Mammary epithelial cell (primary cell): ENCODE data around the gene YRDC.

Experiments
- EZH2 ChIP-seq: IDR thresholded peaks from 2 replicates; pipeline ENCODE4 v1.6.1; 2012; ENCODE audit warnings: low read length, inconsistent platforms, borderline replicate concordance
- TF ChIP-seq, protein P1 (sequence below), 2 donors: IDR thresholded peaks in 1 of 2; conservative IDR thresholded peaks in 1 of 2; 2 replicates each; pipeline ENCODE4 v1.5.1; 2011 to 2012; ENCODE audit warnings: inconsistent platforms in 2 of 2, low read length in 2 of 2, mild to moderate bottlenecking in 2 of 2, control low read depth in 1 of 2, low read depth in 1 of 2; ENCODE audit not compliant: insufficient read depth in 1 of 2; ENCODE audit errors: extremely low read depth in 1 of 2

DNA sequence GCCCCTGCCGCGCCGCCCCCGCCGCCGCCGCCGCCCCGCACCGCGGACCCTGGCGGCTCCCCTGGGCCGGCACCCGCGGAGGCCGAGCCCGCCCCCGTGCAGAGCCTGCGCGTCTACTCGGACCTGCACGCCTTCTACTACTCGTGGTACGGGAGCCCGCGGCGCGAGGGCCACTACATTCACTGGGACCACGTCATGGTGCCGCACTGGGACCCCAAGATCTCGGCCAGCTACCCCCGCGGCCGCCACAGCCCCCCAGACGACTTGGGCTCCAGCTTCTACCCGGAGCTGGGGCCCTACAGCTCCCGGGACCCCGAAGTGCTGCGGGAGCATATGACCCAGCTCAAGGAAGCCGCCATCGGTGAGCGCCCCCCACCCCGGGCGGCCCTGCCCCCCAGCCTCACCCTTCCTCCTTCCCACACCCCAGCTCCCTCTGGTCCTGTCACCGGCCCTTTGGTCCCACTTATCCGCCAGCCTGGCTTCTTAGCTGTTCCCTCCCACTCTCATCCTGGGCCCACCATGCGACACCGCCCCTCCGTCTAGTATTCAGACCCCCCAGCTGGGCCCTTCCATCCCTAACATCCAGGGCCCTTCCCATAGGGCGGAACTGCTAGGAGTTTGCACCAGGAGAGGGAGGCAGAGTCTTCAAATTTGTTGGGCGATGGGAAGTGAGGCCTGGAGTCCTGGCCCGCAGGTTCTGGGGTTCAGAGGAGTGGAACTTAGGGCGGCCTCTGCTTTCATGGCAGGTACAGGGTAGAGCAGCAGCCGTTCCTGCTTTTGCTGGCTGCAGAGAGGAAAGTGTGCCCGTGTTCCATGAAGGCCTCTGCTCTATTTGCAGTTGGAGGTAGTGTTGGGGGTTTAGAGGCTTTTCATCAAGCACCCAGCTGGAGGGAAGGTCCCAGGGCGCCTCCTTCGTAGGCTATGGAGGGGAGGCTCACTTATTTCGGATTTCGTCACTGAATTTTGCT is 13.4 kb downstream of the YRDC start:
- TF ChIP-seq, protein P1, sequence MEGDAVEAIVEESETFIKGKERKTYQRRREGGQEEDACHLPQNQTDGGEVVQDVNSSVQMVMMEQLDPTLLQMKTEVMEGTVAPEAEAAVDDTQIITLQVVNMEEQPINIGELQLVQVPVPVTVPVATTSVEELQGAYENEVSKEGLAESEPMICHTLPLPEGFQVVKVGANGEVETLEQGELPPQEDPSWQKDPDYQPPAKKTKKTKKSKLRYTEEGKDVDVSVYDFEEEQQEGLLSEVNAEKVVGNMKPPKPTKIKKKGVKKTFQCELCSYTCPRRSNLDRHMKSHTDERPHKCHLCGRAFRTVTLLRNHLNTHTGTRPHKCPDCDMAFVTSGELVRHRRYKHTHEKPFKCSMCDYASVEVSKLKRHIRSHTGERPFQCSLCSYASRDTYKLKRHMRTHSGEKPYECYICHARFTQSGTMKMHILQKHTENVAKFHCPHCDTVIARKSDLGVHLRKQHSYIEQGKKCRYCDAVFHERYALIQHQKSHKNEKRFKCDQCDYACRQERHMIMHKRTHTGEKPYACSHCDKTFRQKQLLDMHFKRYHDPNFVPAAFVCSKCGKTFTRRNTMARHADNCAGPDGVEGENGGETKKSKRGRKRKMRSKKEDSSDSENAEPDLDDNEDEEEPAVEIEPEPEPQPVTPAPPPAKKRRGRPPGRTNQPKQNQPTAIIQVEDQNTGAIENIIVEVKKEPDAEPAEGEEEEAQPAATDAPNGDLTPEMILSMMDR (conservative IDR thresholded peaks at IDR 0.05 in 1 of 2, IDR thresholded peaks at IDR 0.05 in 1 of 2; ENCODE audit: extremely low read depth in 1 of 2, insufficient read depth in 1 of 2, low read depth in 1 of 2, low read length in 2 of 2): no peak
- TF ChIP-seq EZH2: no peak
